CD4-positive, alpha-beta T cell treated with Interferon gamma for 1 hour (primary cell): ENCODE measurements around the gene KISS1R.

Experiments used
- DNase-seq: peaks from one replicate; pipeline ENCODE4 v3.0.0-alpha.2; 2020

Gene KISS1R

DNA sequence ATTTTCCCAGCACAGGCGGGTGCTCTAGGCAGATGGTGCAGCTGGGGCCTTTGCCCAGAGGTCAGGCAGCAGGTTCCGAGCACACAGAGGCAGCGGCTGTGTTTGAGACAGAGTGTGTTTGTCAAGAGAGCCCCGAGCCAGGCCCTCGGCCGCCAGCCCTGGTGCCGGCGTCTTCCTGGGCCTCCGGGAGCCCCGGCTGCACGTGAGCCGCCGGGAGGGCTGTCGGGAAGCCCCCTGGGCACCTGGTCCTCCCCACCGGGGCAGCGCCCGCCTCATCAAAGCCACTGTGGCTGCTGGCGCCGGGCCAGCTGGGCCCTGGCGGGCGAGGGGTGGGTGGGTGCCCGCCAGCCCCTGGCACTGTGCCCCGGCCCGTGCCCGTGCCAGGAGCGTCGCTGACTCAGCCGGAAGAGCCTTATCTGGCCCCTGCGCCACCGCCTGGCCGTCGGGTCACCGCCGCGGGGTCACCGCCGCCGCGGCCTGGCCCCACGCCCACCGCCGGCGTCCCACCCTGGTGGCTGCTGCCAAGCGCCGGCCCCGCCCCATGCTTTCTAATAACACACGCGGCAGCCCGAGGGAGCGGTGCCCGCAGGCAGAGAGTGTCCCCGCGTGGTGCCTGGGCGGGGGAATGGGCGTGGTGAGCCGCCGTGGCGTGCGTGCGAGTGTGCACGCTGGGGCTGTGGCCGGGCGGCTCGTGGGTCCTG, 23.6 kb downstream of the KISS1R start:
- peak; percentile 76 for DNase-seq

- no peak for DNase-seq
Measured at GRCh38 chr19:941292-942132, 24.4 kb downstream of the KISS1R start.

- DNase-seq = no peak
Measured at GRCh38 chr19:942133-942645, 25.1 kb downstream of the KISS1R start.

GRCh38 chr19:943551-944170, 26.5 kb downstream of the KISS1R start:
- DNase-seq = no peak

DNA sequence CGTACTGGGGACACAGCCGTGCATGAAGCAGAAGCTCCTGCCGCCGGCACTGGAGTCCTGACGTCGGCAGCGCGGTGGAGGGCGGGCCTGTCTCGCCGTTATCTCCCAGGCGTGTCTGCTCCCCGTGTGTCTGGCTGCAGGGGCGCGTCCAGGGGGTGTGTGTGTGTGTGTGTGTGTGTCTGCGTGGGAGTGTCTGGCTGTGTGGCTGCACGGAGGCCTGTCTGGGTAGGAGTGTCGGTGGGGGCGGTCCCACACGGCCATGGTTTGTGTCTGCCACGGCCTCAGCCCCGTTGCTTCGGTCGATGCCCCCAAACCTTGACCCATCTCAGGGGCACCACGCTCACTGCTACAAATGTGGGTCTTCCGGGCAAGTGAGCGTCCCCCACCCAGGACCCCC, 27.0 kb downstream of the KISS1R start:
- no peak for DNase-seq

DNA sequence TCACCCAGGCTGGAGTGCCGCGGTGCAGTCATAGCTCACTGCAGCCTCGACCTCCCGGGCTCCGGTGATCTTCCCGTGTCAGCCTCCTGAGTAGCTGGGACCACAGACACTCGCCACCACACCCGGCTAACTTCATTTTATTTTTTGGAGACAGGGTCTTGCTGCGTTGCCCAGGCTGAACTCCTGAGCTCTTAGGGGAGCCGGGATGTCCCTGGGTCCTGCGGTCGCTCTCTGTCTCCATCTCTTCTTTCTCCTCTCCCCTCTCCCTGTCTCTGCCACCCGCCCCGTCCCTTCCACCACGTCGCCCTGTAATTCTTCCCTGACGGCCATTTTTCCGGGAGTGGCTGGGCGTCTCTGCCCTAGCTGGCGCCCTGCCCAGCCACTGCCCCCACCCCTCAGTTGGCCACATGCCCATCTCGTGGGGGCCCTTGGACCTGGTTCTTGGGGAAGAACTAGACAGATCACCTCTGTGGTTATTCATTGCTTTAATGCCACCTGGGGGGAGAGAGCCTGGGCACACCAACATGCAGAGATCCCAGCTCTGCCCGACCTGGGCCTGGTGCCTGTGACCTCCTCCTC, 27.6 kb downstream of the KISS1R start:
- no peak for DNase-seq

- DNase-seq = no peak
Measured at GRCh38 chr19:945401-946252, 28.5 kb downstream of the KISS1R start.

DNA sequence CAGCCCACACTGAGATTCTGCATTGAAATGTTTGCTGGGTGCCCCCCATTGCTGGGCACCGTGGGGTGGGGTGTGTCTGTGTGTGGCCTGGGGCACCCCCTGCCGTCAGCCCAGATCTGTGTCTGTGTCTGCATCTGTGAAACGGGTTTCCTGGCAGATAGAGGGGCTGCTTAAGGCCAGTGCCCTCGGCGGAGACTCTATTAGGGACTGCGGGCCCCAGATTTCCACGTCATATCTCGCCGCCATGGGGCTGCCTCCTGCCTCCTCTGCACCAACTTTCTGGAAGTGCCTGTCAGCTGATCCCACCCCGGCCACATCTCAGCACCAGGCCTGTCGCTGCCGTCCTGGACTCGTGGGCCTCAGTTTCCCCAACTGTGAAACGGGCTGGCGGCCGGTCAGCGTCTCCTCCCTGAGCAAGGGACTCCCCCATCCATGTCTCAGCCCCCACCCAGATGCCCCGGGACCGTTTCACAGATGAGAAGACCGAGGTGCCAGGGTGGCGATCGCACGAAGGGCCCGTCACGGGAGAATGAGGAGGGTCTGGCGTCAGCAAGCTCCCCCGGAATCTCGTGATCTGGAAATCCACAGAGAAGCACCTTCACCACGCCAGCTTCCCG, 30.1 kb downstream of the KISS1R start:
- no peak for DNase-seq

DNA sequence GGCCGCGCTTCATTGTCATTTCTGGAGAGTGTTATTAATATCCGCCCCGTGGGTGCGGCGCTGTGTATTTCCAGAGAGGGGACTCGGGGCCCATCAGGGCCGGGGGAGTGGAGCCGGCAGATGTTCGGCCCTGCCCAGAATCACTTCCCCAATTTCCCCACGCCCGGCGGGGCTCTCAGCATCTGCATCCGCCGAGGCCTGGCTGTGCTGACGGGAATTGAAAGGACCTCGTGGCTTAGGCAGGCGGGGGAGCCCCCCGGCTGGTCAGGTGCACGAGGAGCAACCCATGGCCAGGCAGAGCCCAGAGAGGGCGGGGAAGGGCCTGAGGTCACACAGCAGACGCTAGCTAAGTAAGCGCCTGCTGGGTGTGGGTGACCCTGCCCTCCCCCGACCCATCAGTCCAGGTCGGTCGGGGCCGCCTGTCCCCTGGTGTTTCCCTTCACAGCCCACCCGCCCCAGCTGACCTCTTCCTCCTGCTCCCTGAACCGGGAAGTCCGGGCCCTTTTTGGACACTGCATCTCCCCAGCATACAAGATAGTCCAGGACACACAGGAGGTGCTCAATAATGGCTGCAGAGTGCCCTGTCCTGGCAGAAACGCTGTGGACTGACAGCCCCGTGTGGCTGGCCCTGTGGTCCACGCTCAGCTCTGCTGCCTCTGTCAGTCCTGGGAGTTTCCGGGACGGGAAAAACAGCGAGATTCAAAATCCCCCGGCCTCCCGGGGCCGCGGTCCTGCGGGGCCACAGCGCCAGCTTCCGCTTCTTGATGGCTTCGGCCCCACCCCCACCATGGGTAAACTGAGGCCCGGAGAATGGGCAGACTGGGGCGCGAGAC, 30.8 kb downstream of the KISS1R start:
- peak; percentile 84 for DNase-seq

DNA sequence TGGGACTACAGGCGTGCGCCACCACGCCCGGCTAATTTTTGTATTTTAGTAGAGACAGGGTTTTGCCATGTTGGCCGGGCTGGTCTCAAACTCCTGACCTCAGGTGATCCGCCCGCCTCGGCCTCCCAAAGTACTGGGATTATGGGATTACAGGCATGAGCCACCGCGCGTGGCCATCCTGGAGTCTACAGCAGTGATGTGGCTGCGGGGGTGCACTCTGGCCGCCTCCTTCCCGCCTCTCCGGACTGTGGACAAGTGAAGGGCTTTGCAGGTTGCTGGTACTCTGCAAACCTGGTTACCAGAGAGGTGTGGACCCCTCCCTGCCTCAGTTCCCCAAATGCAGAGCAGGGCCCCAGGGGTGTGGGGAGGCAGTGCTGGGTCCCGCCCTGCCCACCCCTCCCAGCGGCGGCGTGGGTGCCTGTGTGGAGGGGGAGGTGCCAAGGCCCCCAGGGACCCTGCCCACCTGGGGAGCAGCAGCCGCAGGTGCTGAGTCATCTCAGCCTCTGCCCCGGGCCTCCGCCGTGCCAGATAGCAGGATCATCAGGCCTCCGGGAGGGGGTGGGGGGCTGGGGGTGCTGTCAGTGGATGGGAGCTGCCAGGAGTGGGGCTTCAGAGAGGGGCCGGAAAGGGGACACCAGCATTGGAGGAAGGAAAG, 31.8 kb downstream of the KISS1R start:
- no peak for DNase-seq

GRCh38 chr19:950352-951066, 33.4 kb downstream of the KISS1R start:
- DNase-seq = no peak

DNA sequence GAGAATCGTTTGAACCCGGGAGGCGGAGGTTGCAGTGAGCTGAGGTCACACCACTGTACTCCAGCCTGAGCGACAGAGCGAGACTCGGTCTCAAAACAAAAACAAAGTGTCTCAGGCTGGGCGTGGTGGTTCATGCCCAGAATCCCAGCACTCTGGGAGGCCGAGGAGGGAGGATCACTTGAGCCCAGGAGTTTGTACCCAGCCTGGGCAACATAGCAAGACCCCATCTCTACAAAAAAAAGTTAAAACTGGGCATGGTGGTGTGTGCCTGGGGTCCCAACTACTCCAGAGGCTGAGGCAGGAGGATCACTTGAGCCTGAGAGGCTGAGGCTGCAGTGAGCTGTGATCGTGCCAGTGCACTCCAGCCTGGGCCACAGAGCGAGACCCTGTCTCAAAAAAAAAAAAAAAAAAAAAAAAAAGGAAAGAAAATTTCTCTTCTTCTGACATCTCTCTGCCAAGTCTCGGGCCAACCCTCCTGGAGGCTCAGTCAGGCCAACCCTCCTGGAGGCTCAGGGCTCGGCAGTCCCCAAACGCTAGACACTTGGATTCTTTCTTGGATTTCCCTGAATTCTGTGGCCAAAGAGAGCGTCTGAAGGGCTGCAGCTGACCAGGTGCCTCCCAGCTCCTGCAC, 35.0 kb downstream of the KISS1R start:
- DNase-seq = no peak

- DNase-seq = no peak
Measured at GRCh38 chr19:952680-953444, 35.7 kb downstream of the KISS1R start.

DNA sequence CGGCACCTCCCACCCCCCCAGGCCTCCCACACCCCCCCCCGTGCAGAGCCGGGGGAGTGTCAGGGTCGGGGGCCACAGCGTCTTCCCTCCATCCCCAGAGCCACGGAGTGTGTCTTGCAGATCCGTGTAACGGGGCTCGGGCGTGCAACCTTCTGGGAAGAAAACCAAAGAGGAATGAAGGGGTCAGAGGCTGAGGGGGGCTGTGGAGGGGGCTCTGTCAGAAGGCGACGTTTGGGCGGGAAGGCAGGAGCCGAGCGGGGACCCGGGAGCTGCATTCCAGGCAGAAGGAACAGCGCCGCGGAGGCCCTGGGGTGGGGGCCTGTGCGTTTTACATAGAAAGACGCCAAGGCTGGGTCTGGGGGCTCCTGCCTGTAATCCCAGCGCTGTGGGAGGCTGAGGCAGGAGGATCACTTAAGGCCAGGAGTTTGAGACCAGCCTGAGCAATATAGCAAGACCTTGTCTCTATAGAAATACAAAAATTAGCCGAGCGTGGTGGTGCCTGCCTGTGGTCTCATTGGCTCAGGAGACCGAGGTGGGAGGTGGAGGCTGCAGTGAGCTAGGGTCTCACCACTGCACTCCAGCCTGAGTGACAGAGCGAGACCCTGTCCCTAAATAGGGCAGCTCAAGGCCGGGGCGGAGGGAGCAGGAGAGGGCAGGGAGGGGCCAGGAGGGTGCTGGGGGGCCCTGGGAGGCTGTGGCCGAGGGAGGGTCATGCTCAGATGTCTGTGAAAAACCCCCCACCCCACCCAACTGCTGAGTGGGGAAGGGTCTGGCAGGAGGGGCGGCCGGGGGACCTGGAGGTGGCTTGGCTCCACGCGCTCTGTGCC, 36.5 kb downstream of the KISS1R start:
- no peak for DNase-seq

GRCh38 chr19:954272-954671, 37.1 kb downstream of the KISS1R start:
- no peak for DNase-seq

DNA sequence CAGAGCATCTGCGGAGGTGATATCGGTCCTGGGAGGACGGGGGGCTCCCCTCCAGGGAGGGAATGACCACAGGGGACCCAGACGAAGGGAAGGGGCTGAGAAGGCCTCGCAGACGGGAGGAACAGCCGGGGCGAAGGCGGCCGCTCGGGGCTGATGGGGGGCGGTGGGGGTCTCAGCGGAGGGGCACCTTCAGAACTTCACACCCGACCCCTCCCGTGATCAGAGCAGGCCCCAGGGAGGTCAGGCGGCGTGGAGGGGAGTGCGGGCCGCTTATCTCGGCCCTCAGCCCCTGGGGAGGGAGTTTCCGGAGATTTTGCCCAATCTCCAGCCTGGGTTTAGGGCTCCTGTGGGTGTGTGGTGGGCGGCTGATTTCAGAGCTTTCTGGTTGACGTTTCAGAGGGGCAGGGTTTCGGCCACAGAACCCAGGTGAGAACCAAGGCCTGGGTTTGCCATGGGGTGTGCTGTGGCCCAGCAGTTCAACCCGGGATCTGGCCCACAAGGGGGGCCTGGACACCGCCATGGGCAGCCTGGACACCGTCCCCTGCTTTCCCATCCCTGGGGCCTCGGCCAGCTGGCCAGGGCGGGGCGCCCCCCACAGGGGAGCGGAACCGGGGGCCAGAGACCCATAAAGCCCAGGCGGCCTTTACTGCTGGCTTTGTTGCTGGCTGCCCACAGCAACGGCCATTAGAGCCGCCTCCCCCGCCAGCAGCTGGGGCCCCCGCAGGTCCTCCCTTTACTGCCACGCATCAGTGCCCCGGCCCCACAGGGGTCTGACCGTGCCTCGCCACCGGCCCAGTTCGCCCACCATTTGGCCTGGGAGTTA, 37.8 kb downstream of the KISS1R start:
- no peak for DNase-seq
